ENCODE measurements around the gene DHRS1. TPM values are rescaled to one million over a fixed set of nuclear protein-coding genes. Genes with fewer than 3 reads are reported as not detected.
A peak's percentile ranks its signal among the peaks of the same experiment; 100 is the strongest.
"Not testable (repeated sequence)": the region's sequence is repeated elsewhere in the genome, so short reads cannot be mapped to it uniquely, and the experiment has no call there.

Gene DHRS1
- total RNA-seq, 1 experiment from 2014 or later: 34.7 TPM

DNA sequence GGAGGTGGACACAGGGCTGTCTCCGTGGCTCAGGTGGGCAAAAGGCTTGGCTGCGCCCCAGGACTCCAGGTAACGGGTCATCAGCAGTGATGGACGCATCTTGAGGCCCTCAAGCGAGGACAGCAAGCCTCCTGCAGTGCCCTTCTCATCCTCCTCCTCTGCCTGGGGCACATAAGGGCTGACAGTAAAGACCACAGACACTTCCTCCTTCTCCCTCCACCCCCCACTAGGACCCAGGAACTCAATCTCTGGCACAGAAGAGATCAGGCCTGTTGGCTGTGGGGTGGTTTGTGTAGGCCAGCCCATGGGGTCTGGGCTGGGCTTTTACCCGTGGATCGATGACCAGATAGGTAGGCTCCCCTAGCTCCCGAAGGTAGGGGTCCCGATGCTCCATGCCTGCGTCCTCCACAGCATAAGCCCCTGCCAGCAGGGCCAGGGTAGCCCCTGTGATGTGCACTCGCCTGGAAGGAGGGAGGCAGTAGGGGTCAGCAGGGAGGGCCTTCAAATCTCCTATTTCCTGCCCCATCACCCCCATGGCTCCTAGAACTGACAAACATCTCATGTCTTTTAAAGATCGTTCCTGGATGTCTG is 29.6 kb upstream of the DHRS1 start (continued):
- no peak for TF ChIP-seq SRF (IDR thresholded peaks at IDR 0.05; ENCODE audit: low read depth)

DNA sequence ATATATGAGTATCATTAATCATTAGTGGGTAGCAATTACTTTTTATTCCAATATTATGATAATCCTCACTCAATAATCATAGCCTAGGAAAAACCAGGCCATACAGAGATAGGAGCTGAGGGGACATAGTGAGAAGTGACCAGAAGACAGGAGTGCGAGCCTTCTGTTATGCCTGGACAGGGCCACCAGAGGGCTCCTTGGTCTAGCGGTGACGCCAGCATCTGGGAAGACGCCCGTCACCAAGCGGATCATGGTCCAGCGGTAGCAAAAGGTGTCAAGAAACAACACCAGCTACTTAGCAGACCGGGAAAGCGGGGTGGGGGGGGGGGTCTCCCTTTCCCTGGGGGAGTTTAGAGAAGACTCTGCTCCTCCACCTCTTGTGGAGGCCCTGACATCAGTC is 28.3 kb upstream of the DHRS1 start:
- H3K4me2 ChIP-seq (ENCODE audit: low read length); H3K27me3 ChIP-seq (ENCODE audit: insufficient read depth, low read length); BruUV-seq (replicated peaks); H4K20me1 ChIP-seq (ENCODE audit: insufficient read depth); H3K9ac ChIP-seq (ENCODE audit: low read length); intact Hi-C loops (cut with micrococcal nuclease); DNase-seq (ENCODE audit: low read depth, low spot score); H3K36me3 ChIP-seq (ENCODE audit: control insufficient read depth in 1 of 2, insufficient read depth in 2 of 2, low read length in 2 of 2); ATAC-seq; H3K4me3 ChIP-seq (replicated peaks in 1 of 2; ENCODE audit: low read depth in 1 of 2, low read length in 2 of 2); H3K4me1 ChIP-seq (ENCODE audit: control insufficient read depth in 1 of 2, insufficient read depth in 2 of 2, low read length in 2 of 2); H3K9me3 ChIP-seq (ENCODE audit: control insufficient read depth in 1 of 2, insufficient read depth in 1 of 2, low read depth in 1 of 2, low read length in 2 of 2); H3K9me2 ChIP-seq (ENCODE audit: insufficient read depth); H3K27ac ChIP-seq (ENCODE audit: low read depth, low read length); H3K79me2 ChIP-seq (ENCODE audit: insufficient read depth, low read length); H2AFZ ChIP-seq (ENCODE audit: low read depth, low read length, poor library complexity, severe bottlenecking); POLR2A ChIA-PET: not testable (repeated sequence)
- ChIA-PET CTCF (interaction anchor here (0.7 to 4.3 kb wide), 4 partner anchors 20 to 114 kb away, joined by 4 to 28 read pairs (median 11); no protein-coding TSS in a partner anchor), RAD21 (ENCODE audit: low non-redundant PET in 1 of 2, low total read pairs in 2 of 2, uncharacterized antibody in 2 of 2, unreplicated experiment in 2 of 2) (interaction anchor here (0.6 to 1.2 kb wide), 2 partner anchors 104 to 270 kb away, joined by 3 read pairs; no protein-coding TSS in a partner anchor)
- TF ChIP-seq, protein P1, sequence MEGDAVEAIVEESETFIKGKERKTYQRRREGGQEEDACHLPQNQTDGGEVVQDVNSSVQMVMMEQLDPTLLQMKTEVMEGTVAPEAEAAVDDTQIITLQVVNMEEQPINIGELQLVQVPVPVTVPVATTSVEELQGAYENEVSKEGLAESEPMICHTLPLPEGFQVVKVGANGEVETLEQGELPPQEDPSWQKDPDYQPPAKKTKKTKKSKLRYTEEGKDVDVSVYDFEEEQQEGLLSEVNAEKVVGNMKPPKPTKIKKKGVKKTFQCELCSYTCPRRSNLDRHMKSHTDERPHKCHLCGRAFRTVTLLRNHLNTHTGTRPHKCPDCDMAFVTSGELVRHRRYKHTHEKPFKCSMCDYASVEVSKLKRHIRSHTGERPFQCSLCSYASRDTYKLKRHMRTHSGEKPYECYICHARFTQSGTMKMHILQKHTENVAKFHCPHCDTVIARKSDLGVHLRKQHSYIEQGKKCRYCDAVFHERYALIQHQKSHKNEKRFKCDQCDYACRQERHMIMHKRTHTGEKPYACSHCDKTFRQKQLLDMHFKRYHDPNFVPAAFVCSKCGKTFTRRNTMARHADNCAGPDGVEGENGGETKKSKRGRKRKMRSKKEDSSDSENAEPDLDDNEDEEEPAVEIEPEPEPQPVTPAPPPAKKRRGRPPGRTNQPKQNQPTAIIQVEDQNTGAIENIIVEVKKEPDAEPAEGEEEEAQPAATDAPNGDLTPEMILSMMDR (IDR thresholded peaks at IDR 0.05 in 2 of 3, conservative IDR thresholded peaks at IDR 0.05 in 1 of 3; ENCODE audit: borderline replicate concordance in 1 of 3, insufficient read depth in 1 of 3, low read depth in 2 of 3, low read length in 2 of 3): peak; percentile 37 to 39 (median 38); a peak in 5 of 6 replicates
- peak; percentile 57 for TF ChIP-seq RAD21 (IDR thresholded peaks at IDR 0.05; ENCODE audit: low read depth)

DNA sequence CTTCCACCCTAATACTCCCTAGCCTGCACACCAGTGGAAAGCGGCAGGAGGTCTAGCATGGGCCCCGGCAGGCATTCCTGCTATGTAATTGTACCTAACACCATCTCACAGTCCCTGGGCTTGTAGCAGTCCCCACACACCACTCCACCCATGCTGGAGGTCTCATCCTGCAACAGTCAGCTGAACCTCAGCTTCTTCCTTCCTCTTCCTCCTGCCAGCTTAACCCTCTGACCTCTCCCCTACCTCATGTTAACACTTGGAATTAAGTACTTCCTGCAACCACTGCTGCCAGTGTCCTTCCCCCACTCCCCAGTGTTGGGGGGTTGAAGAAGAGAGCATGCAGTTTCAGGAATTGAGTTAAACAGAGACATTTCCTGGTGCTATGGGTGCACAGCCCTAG is 27.7 kb upstream of the DHRS1 start:
- no TSS peak for BruUV-seq (replicated peaks)
- TF ChIP-seq ELF1 (IDR thresholded peaks at IDR 0.05; ENCODE audit: borderline replicate concordance, low read depth) (no peak), CEBPB (IDR thresholded peaks at IDR 0.05; ENCODE audit: low read depth) (no peak), SP1 (IDR thresholded peaks at IDR 0.05; ENCODE audit: low read depth) (no peak), TCF7L2 (IDR thresholded peaks at IDR 0.05; ENCODE audit: borderline replicate concordance, extremely low read depth, insufficient read depth, insufficient read length) (no peak), SRF (IDR thresholded peaks at IDR 0.05; ENCODE audit: low read depth) (no peak)
- DNase-seq (ENCODE audit: low read depth, low spot score) (no peak), ATAC-seq (no peak)
- no peaks in the 10 kb centered on the region for H3K27me3 ChIP-seq (ENCODE audit: insufficient read depth, low read length)
- H3K9me2 ChIP-seq (ENCODE audit: insufficient read depth): no peaks in the 10 kb centered on the region
- H3K27ac ChIP-seq (ENCODE audit: low read depth, low read length): no peak overlapping the region
- no peak overlapping the region for H3K4me2 ChIP-seq (ENCODE audit: low read length)
- RAD21 ChIA-PET (ENCODE audit: low non-redundant PET in 1 of 2, low total read pairs in 2 of 2, uncharacterized antibody in 2 of 2, unreplicated experiment in 2 of 2): interaction anchor here in 1 of 2 experiments (1.2 kb wide), 1 partner anchor 104 kb away, joined by 3 read pairs; no protein-coding TSS in a partner anchor
- H3K9ac ChIP-seq (ENCODE audit: low read length): no peak overlapping the region
- no peak overlapping the region for H2AFZ ChIP-seq (ENCODE audit: low read depth, low read length, poor library complexity, severe bottlenecking)
- H3K4me1 ChIP-seq (ENCODE audit: control insufficient read depth in 1 of 2, insufficient read depth in 2 of 2, low read length in 2 of 2): no peaks in the 10 kb centered on the region
- H4K20me1 ChIP-seq (ENCODE audit: insufficient read depth): no peaks in the 10 kb centered on the region
- CTCF ChIA-PET: interaction anchor here (1.0 to 4.3 kb wide), 4 partner anchors 19 to 109 kb away, joined by 4 to 28 read pairs (median 11); partner anchors contain the start of gene TINF2
- no peaks in the 10 kb centered on the region for H3K79me2 ChIP-seq (ENCODE audit: insufficient read depth, low read length)
- intact Hi-C loops (cut with micrococcal nuclease): no loop called here
- POLR2A ChIA-PET: interaction anchor here (0.7 to 0.9 kb wide), 2 partner anchors 99 to 104 kb away, joined by 3 to 5 read pairs; no protein-coding TSS in a partner anchor
- no peak overlapping the region for H3K4me3 ChIP-seq (replicated peaks in 1 of 2; ENCODE audit: low read depth in 1 of 2, low read length in 2 of 2)
- H3K36me3 ChIP-seq (ENCODE audit: control insufficient read depth in 1 of 2, insufficient read depth in 2 of 2, low read length in 2 of 2): no peaks in the 10 kb centered on the region
- H3K9me3 ChIP-seq (ENCODE audit: control insufficient read depth in 1 of 2, insufficient read depth in 1 of 2, low read depth in 1 of 2, low read length in 2 of 2): no peaks in the 10 kb centered on the region

Data from HCT116 (cell line).